ENCODE data around the gene SPATA12.

DNA sequence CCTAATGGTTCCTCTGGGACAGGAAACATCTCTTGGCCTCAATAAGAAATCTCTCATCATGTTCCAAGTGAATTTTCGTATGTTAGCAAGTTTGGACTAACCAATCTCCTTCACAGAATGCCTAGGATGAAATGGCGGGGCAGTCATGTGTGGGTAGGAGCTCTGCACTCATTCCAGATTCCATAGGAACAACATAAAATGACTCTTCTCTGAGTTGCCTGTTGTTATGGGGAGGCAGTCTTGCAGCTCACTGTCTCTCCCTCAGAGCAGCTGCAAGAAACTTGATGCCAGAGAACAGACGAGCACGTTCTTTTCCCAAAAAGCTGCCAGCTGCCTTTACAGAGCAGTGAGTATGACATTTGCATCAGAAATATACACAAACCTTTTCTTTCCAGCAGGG lies 34.1 kb downstream of the SPATA12 start:
- TF ChIP-seq, protein P1, sequence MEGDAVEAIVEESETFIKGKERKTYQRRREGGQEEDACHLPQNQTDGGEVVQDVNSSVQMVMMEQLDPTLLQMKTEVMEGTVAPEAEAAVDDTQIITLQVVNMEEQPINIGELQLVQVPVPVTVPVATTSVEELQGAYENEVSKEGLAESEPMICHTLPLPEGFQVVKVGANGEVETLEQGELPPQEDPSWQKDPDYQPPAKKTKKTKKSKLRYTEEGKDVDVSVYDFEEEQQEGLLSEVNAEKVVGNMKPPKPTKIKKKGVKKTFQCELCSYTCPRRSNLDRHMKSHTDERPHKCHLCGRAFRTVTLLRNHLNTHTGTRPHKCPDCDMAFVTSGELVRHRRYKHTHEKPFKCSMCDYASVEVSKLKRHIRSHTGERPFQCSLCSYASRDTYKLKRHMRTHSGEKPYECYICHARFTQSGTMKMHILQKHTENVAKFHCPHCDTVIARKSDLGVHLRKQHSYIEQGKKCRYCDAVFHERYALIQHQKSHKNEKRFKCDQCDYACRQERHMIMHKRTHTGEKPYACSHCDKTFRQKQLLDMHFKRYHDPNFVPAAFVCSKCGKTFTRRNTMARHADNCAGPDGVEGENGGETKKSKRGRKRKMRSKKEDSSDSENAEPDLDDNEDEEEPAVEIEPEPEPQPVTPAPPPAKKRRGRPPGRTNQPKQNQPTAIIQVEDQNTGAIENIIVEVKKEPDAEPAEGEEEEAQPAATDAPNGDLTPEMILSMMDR (IDR thresholded peaks at IDR 0.05), result no peak
- TF ChIP-seq POLR2A (IDR thresholded peaks at IDR 0.05), result no peak
- no peak for TF ChIP-seq EP300 (IDR thresholded peaks at IDR 0.05)
- TF ChIP-seq POLR2AphosphoS5 (IDR thresholded peaks at IDR 0.05), result no peak

Measured in sigmoid colon (tissue), 4 donors.